Peyer's patch (tissue), 4 donors: Measurements from ENCODE around the gene LAPTM5. TPM values are rescaled to one million over a fixed set of nuclear protein-coding genes. Genes with fewer than 3 reads are reported as not detected.

Experiments used
- DNase-seq, 3 donors: peaks; one replicate each; pipeline ENCODE4 v3.0.0-alpha.2; 2017 to 2019
- H3K27ac ChIP-seq, 4 donors: fragments of 200-600 bp; sonication (generic); one replicate each; pipeline ENCODE4 v1.5.1; 2016 to 2019
- H3K27me3 ChIP-seq, 2 donors: fragments of 200-600 bp; sonication (generic); one replicate each; pipeline ENCODE4 v1.5.1; 2019
- H3K36me3 ChIP-seq, 3 donors: fragments of 200-600 bp; sonication (generic); one replicate each; pipeline ENCODE4 v1.5.1; 2016 to 2019
- H3K4me1 ChIP-seq, 4 donors: fragments of 200-600 bp; sonication (generic); one replicate each; pipeline ENCODE4 v1.5.1; 2016 to 2019
- H3K4me3 ChIP-seq, 4 donors: fragments of 200-600 bp; sonication (generic); 1 replicate in 3 of 4; 2 replicates in 1 of 4; pipeline ENCODE4 v1.5.1; 2016 to 2019; ENCODE audit warnings: mild to moderate bottlenecking in 1 of 4
- H3K9me3 ChIP-seq, 4 donors: fragments of 200-600 bp; sonication (generic); one replicate each; pipeline ENCODE4 v1.5.1; 2016 to 2019; ENCODE audit warnings: mild to moderate bottlenecking in 1 of 4
- POLR2A ChIP-seq, 2 donors: fragments of 450-650 bp; IDR thresholded peaks; one replicate each; pipeline ENCODE4 v1.5.1; 2017; ENCODE audit warnings: antibody characterized with exemption in 2 of 2, mild to moderate bottlenecking in 2 of 2, moderate library complexity in 2 of 2
- total RNA-seq, 4 donors: library from RNA; depleted of rRNA; stranded (reverse); fragments of >200 nt; gene quantifications; one replicate each; pipeline ENCODE4 v1.1.0, GENCODE V29; 2016
- TF ChIP-seq, protein P1 (sequence below), 6 experiments: fragments of 450-650 bp in 4 of 6; fragments of 200-600 bp in 2 of 6; sonication (generic) in 1 of 6; IDR thresholded peaks; one replicate each; pipeline ENCODE4 v1.5.1; 2017 to 2019; ENCODE audit warnings: antibody characterized with exemption in 6 of 6, mild to moderate bottlenecking in 3 of 6, moderate library complexity in 1 of 6

The LAPTM5 gene
- total RNA-seq, 4 donors from 2014 or later = 10.3 to 77.6 (median 18.3) TPM

DNA sequence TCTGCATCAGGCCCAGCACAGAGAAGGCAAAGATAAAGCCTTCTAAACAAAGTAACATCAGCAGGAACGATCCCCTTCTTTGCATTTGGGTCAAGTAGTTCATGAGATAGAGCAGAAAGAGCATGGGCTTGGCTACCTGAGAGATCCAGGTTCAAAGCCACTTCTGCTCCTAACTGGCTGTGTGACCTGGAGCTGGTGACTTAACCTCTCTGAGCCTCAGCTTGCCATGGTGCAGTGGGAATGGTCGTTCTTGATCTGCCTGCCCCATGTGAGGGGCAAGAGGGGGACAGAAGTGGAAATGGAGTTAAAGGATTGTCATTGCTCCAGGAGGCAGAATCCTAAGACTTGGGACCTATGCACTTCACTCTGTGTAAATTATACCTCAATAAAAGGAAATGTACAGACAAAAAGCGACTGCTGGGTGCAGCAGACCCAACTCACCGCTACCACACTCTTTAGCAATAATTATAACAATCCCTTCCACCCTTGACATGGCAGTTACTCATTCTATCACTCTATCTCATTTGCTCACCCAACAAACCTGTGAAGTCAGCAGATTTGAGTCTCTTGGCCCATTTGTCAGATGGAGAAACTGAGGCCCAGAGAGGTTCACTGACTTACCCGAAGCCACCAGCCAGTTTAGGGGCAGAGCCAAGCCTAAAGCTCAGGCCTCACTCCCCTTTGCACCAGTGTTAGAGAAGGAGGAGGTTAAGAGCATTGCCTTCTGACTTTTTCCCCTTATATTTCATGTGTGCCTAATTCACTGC lies 32.7 kb downstream of the LAPTM5 start:
- TF ChIP-seq, protein P1, sequence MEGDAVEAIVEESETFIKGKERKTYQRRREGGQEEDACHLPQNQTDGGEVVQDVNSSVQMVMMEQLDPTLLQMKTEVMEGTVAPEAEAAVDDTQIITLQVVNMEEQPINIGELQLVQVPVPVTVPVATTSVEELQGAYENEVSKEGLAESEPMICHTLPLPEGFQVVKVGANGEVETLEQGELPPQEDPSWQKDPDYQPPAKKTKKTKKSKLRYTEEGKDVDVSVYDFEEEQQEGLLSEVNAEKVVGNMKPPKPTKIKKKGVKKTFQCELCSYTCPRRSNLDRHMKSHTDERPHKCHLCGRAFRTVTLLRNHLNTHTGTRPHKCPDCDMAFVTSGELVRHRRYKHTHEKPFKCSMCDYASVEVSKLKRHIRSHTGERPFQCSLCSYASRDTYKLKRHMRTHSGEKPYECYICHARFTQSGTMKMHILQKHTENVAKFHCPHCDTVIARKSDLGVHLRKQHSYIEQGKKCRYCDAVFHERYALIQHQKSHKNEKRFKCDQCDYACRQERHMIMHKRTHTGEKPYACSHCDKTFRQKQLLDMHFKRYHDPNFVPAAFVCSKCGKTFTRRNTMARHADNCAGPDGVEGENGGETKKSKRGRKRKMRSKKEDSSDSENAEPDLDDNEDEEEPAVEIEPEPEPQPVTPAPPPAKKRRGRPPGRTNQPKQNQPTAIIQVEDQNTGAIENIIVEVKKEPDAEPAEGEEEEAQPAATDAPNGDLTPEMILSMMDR (IDR thresholded peaks at IDR 0.05) = no peak
- TF ChIP-seq POLR2A (IDR thresholded peaks at IDR 0.05) = no peak
- DNase-seq = no peak
- H3K36me3 ChIP-seq = peaks cover 0 to 3% (median 0%) of the 10 kb centered on the region in 3 donors

DNA sequence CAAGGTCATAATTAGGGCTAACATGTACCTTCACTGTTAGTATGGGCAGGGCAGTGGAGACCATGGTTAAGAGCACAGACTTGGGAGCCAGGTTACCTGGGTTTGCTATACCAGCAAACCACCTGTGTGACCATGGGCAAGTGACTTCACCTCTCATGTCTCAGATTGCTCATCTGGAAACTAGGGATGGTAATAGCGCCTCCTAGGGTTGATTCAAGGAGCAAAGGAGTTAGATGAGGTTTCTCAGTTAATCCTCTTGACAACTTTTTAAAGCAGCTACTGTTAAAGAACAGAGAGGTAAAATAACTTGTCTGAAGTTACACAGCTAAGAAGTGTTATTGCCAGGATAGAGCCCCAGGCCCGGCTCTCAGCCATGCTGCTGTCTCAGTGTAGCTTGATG lies 33.4 kb downstream of the LAPTM5 start:
- Histone ChIP-seq H3K4me3 (no peak overlapping the region), H3K4me1 (peaks cover 0 to 7% (median 5%) of the 10 kb centered on the region in 4 donors), H3K27ac (no peak overlapping the region), H3K36me3 (peaks cover 0 to 3% (median 0%) of the 10 kb centered on the region in 3 donors), H3K9me3 (no peaks in the 10 kb centered on the region), H3K27me3 (no peaks in the 10 kb centered on the region)
- DNase-seq = no peak
- no peak for TF ChIP-seq POLR2A (IDR thresholded peaks at IDR 0.05)
- TF ChIP-seq, protein P1 (IDR thresholded peaks at IDR 0.05) = no peak

More for the DNA sequence above, 32.7 kb downstream of the LAPTM5 start:
- Histone ChIP-seq H3K4me1 (peaks cover 0 to 11% (median 3%) of the 10 kb centered on the region in 4 donors), H3K27me3 (no peaks in the 10 kb centered on the region), H3K9me3 (no peaks in the 10 kb centered on the region), H3K27ac (no peak overlapping the region), H3K4me3 (no peak overlapping the region)

DNA sequence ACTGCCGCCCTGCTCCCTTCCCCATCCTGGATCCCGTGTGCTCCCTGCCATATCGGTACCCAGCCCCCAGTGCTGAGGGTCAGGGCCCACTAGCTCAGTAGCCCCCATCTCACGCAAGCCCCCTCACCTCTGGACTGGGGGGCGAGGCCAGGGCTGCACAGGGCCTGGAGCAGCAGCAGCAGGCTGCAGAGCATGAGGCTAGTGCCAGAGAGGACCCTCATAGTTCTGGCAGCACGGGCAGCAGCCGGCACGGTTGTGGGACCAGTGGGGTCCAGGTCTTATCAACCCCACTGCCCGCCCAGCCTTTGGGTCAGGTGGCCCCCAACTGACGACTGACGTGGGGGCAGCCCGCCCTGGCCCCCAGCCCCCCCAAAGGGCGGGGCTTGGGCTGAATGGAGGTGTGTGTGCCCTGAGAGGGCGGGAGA lies 34.2 kb downstream of the LAPTM5 start, which contains the start of gene MATN1:
Gene MATN1, minus strand, starts transcription at position 255 of the 425 bp plus-strand sequence. Its CDS starts 34 bp downstream, at position 221.
- peaks cover 0 to 3% (median 0%) of the 10 kb centered on the region in 3 donors for H3K36me3 ChIP-seq
- no peak within 1 kb of the TSS for H3K4me3 ChIP-seq
- H3K27ac ChIP-seq = no peak within 1 kb of the TSS
- DNase-seq = no peak
- H3K4me1 ChIP-seq = peaks cover 0 to 10% (median 4%) of the 10 kb centered on the region in 4 donors
- H3K9me3 ChIP-seq = no peaks in the 10 kb centered on the region
- no peak for TF ChIP-seq POLR2A (IDR thresholded peaks at IDR 0.05)
- TF ChIP-seq, protein P1 (IDR thresholded peaks at IDR 0.05) = no peak
- H3K27me3 ChIP-seq = no peaks in the 10 kb centered on the region

DNA sequence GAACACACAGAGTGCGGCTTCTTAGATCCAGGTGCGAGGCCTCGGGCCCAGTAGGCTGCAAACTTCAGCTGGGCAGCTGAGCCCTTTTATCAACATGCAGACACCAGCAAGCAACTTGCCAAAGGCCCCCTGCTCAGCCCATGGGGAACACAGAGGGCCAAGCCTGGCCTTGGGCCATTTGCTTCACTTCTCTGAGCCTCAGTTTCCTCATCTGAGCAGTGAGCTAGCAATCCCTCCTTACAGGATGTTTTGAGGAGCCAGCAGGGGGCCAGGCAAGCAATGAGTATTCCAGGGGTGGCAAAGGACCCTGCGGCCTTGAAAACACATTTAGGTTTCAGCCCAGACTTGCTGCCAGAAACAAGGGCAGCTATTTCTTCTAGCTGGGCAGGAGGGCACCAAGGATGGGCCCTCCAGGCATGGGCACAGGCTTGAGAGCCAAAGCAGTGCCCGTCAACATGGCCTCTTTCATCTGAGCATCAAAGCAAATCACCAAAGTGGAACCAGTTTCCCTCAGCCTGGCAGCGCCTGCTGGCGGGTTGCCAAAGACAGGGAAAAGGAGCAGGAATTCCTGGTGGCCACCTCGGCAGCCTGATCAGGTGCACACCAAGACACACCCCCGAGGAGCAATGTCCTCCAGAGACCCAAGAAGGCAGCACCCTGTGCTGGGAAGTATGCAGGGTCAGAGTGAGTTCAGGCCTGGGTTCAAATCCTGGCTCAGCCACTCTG lies 35.6 kb downstream of the LAPTM5 start:
- Histone ChIP-seq H3K9me3 (no peaks in the 10 kb centered on the region), H3K27me3 (no peaks in the 10 kb centered on the region), H3K4me3 (no peak overlapping the region), H3K36me3 (peaks cover 0 to 3% (median 0%) of the 10 kb centered on the region in 3 donors), H3K4me1 (peaks cover 0 to 10% (median 4%) of the 10 kb centered on the region in 4 donors), H3K27ac (no peak overlapping the region)
- TF ChIP-seq, protein P1 (IDR thresholded peaks at IDR 0.05) = peak in 1 of 6 experiments; percentile 7
- TF ChIP-seq POLR2A (IDR thresholded peaks at IDR 0.05) = no peak
- no peak for DNase-seq

DNA sequence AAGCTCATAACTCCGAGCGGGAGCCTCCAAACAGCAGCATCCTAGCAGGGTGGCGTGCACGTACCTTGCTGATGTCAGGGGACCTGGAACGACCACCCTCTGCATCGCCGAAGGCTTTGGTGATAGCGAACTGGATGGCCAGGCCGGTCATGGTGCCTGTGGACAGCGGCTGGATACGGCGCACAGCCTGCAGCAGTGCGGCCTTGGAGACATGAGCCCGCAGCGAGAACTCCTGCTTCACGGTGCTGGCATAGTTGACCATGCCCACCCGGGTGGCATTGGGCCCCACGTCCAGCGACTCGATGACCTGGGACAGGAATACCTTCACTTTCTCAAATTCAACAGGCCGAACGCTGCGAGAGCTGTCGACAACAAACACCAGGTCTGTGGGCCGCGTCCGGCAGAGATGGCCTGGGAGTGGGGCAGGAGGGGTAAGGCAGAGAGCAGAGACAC lies 36.2 kb downstream of the LAPTM5 start:
- Histone ChIP-seq H3K4me3 (no peak overlapping the region), H3K9me3 (no peaks in the 10 kb centered on the region), H3K27me3 (no peaks in the 10 kb centered on the region), H3K4me1 (peaks cover 0 to 10% (median 4%) of the 10 kb centered on the region in 4 donors), H3K27ac (no peak overlapping the region), H3K36me3 (peaks cover 0 to 3% (median 0%) of the 10 kb centered on the region in 3 donors)
- TF ChIP-seq, protein P1 (IDR thresholded peaks at IDR 0.05) = no peak
- no peak for TF ChIP-seq POLR2A (IDR thresholded peaks at IDR 0.05)
- DNase-seq = no peak
